Natural killer cell (primary cell): ENCODE results near the gene TSPAN11. TPM values are rescaled to one million over a fixed set of nuclear protein-coding genes. Genes with fewer than 3 reads are reported as not detected.
"Not testable (repeated sequence)": the region's sequence is repeated elsewhere in the genome, so short reads cannot be mapped to it uniquely, and the experiment has no call there.

Experiments used
- ATAC-seq, 3 donors: fragments of 150-1000 bp in 2 of 3; fragments of 200-7000 bp in 1 of 3; cut with Tn5 transposase; 1 replicate in 1 of 3; 2 replicates in 2 of 3; pipeline ENCODE4 v1.10.0; 2021; ENCODE audit warnings: mild to moderate bottlenecking in 2 of 3, moderate library complexity in 2 of 3
- DNase-seq, 2 donors: peaks; one replicate each; pipeline versions ENCODE4 v3.0.0 to v3.0.0-alpha.2; 2013 to 2021; ENCODE audit warnings: mixed read lengths in 1 of 2
- H3K27ac ChIP-seq: one replicate; pipeline ENCODE4 v1.5.1; 2013; ENCODE audit warnings: mild to moderate bottlenecking, low read length
- H3K27me3 ChIP-seq: one replicate; pipeline ENCODE4 v1.6.1; 2013; ENCODE audit warnings: low read length; ENCODE audit not compliant: control insufficient read depth, insufficient read depth
- H3K36me3 ChIP-seq: one replicate; pipeline ENCODE4 v1.6.1; 2013; ENCODE audit warnings: low read length; ENCODE audit not compliant: control insufficient read depth, insufficient read depth
- H3K4me1 ChIP-seq: one replicate; pipeline ENCODE4 v1.6.1; 2013; ENCODE audit warnings: low read length; ENCODE audit not compliant: control insufficient read depth, insufficient read depth
- H3K4me3 ChIP-seq: one replicate; pipeline ENCODE4 v1.5.1; 2013; ENCODE audit warnings: low read length
- H3K9me3 ChIP-seq: one replicate; pipeline ENCODE4 v1.6.1; 2013; ENCODE audit warnings: low read length; ENCODE audit not compliant: control insufficient read depth, insufficient read depth
- H3K27ac Mint-ChIP-seq, 2 donors: one replicate each; pipeline ENCODE4 v1.8.0; 2022; ENCODE audit warnings: mild to moderate bottlenecking in 2 of 2, mixed read lengths in 2 of 2, moderate library complexity in 1 of 2
- H3K27me3 Mint-ChIP-seq, 2 donors: one replicate each; pipeline ENCODE4 v1.8.0; 2022; ENCODE audit warnings: low read depth in 2 of 2, mixed read lengths in 2 of 2
- H3K36me3 Mint-ChIP-seq: one replicate; pipeline ENCODE4 v1.8.0; 2022; ENCODE audit warnings: mixed read lengths
- H3K4me1 Mint-ChIP-seq, 2 donors: one replicate each; pipeline ENCODE4 v1.8.0; 2022; ENCODE audit warnings: mixed read lengths in 2 of 2
- H3K4me3 Mint-ChIP-seq: one replicate; pipeline ENCODE4 v1.8.0; 2022; ENCODE audit warnings: mild to moderate bottlenecking, moderate library complexity, mixed read lengths
- H3K9me3 Mint-ChIP-seq, 2 donors: one replicate each; pipeline ENCODE4 v1.8.0; 2022; ENCODE audit warnings: mixed read lengths in 2 of 2
- CTCF ChIP-seq: fragments of 200-600 bp; IDR thresholded peaks from one replicate; pipeline ENCODE4 v1.8.0; 2022; ENCODE audit warnings: antibody characterized with exemption
- WGBS: methylation state at CpG from one replicate; pipeline ENCODE4 v1.1.7; 2013; ENCODE audit warnings: missing lambda C conversion rate; ENCODE audit not compliant: insufficient coverage; 5-methylcytosine and 5-hydroxymethylcytosine counted together
- intact Hi-C: fragments of 100-400 bp; cut with micrococcal nuclease; formaldehyde crosslinking; loops from one replicate; pipeline ENCODE4 v1.14.2; 2022
- total RNA-seq, 4 donors: library from RNA; stranded (reverse); fragments of 120-200 nt in 1 of 4; gene quantifications; one replicate each; pipeline versions ENCODE4 v1.2.3 to v1.2.4, GENCODE V29; 2013 to 2022

Gene TSPAN11
- total RNA-seq, 3 donors from 2014 or later (not counting 1 experiment from before 2014, with no cell fraction given): not detected

GRCh38 chr12:30885321-30885720 lies 41.2 kb upstream of the TSPAN11 start:
- Mint-ChIP-seq H3K4me3 (no peak overlapping the region), H3K36me3 (peaks cover 17% of the 10 kb centered on the region), H3K27ac (no peak overlapping the region), H3K27me3 (peaks cover 0 to under 1% of the 10 kb centered on the region in 2 donors), H3K4me1 (no peaks in the 10 kb centered on the region), H3K9me3 (peaks cover 8 to 15% of the 10 kb centered on the region in 2 donors)
- Histone ChIP-seq H3K36me3 (no peaks in the 10 kb centered on the region), H3K27me3 (no peaks in the 10 kb centered on the region), H3K4me3 (no peak overlapping the region), H3K9me3 (peaks cover 8% of the 10 kb centered on the region), H3K27ac (no peak overlapping the region), H3K4me1 (no peaks in the 10 kb centered on the region)
- DNase-seq: no peak
- TF ChIP-seq CTCF: no peak
- intact Hi-C loops: no loop called here
- WGBS: 67% methylated on average over 2 of the region's 2 CpGs
- no peak for ATAC-seq

GRCh38 chr12:30887226-30887625 lies 39.3 kb upstream of the TSPAN11 start:
- Histone ChIP-seq H3K9me3 (peaks cover 8% of the 10 kb centered on the region), H3K4me1 (no peaks in the 10 kb centered on the region), H3K4me3 (no peak overlapping the region), H3K36me3 (no peaks in the 10 kb centered on the region), H3K27me3 (no peaks in the 10 kb centered on the region), H3K27ac (no peak overlapping the region)
- intact Hi-C loops: no loop called here
- Mint-ChIP-seq H3K27me3 (peaks cover 0 to 5% of the 10 kb centered on the region in 2 donors), H3K27ac (no peak overlapping the region), H3K36me3 (peaks cover 17% of the 10 kb centered on the region), H3K4me1 (no peaks in the 10 kb centered on the region), H3K9me3 (peaks cover 8 to 15% of the 10 kb centered on the region in 2 donors), H3K4me3 (no peak overlapping the region)
- no peak for TF ChIP-seq CTCF
- ATAC-seq: no peak
- no peak for DNase-seq

GRCh38 chr12:30888241-30888640 lies 38.3 kb upstream of the TSPAN11 start:
- no peaks in the 10 kb centered on the region for H3K4me1 Mint-ChIP-seq
- DNase-seq (no peak), ATAC-seq (no peak)
- H3K36me3 Mint-ChIP-seq: peaks cover 17% of the 10 kb centered on the region
- H3K27ac ChIP-seq: no peak overlapping the region
- H3K9me3 Mint-ChIP-seq: peaks cover 8 to 15% of the 10 kb centered on the region in 2 donors
- H3K4me1 ChIP-seq: no peaks in the 10 kb centered on the region
- no peak for TF ChIP-seq CTCF
- intact Hi-C loops: no loop called here
- H3K27ac Mint-ChIP-seq: no peak overlapping the region
- H3K4me3 Mint-ChIP-seq: no peak overlapping the region
- no peaks in the 10 kb centered on the region for H3K36me3 ChIP-seq
- peaks cover 8% of the 10 kb centered on the region for H3K9me3 ChIP-seq
- H3K27me3 ChIP-seq: no peaks in the 10 kb centered on the region
- peaks cover 0 to 5% of the 10 kb centered on the region in 2 donors for H3K27me3 Mint-ChIP-seq
- H3K4me3 ChIP-seq: no peak overlapping the region

GRCh38 chr12:30894531-30894930 lies 32.0 kb upstream of the TSPAN11 start:
- H3K9me3 Mint-ChIP-seq, DNase-seq, H3K36me3 ChIP-seq, H3K9me3 ChIP-seq, H3K4me3 ChIP-seq, H3K4me3 Mint-ChIP-seq, H3K4me1 Mint-ChIP-seq, H3K27ac ChIP-seq, H3K27ac Mint-ChIP-seq, H3K36me3 Mint-ChIP-seq, H3K27me3 ChIP-seq, ATAC-seq, intact Hi-C loops, H3K4me1 ChIP-seq: not testable (repeated sequence)
- peaks cover 7 to 17% of the 10 kb centered on the region in 2 donors for H3K27me3 Mint-ChIP-seq
- WGBS: 70% methylated on average over 9 of the region's 9 CpGs
